HepG2 (cell line): ENCODE data around the gene LEMD2. TPM values are rescaled to one million over a fixed set of nuclear protein-coding genes. Genes with fewer than 3 reads are reported as not detected.

Source experiments
- AGO2 ChIP-seq: fragments of 200-400 bp; formaldehyde crosslinking; optimal IDR thresholded peaks from 2 replicates; pipeline ENCODE3; 2017; ENCODE audit warnings: mild to moderate bottlenecking, low read depth, low read length, moderate library complexity
- GATAD2A ChIP-seq: IDR thresholded peaks from 2 replicates; pipeline ENCODE4 v1.6.1; 2016
- HNRNPUL1 ChIP-seq: fragments of 200-400 bp; formaldehyde crosslinking; IDR thresholded peaks from 2 replicates; pipeline ENCODE4 v1.6.1; 2017; ENCODE audit warnings: low read depth, mild to moderate bottlenecking, low read length, moderate library complexity
- MED1 ChIP-seq: sonication (generic); formaldehyde crosslinking; IDR thresholded peaks from 2 replicates; pipeline ENCODE4 v1.4.0; 2020; ENCODE audit warnings: missing genetic modification reagents
- PPARG ChIP-seq: conservative IDR thresholded peaks from 2 replicates; pipeline ENCODE4 v1.6.1; 2016; ENCODE audit warnings: missing biosample characterization, missing genetic modification reagents
- REPIN1 ChIP-seq: sonication (generic); formaldehyde crosslinking; IDR thresholded peaks from 2 replicates; pipeline ENCODE4 v1.8.0; 2022; ENCODE audit warnings: missing genetic modification reagents, low read depth, mild to moderate bottlenecking, borderline replicate concordance
- TOPORS ChIP-seq: sonication (generic); formaldehyde crosslinking; IDR thresholded peaks from 2 replicates; pipeline ENCODE4 v1.8.0; 2023; ENCODE audit warnings: mild to moderate bottlenecking, missing genetic modification reagents
- ZFP37 ChIP-seq: sonication (generic); formaldehyde crosslinking; IDR thresholded peaks from 2 replicates; pipeline ENCODE4 v1.4.0; 2020; ENCODE audit warnings: missing genetic modification reagents, borderline replicate concordance
- ZNF12 ChIP-seq: sonication (generic); formaldehyde crosslinking; IDR thresholded peaks from 2 replicates; pipeline ENCODE4 v1.5.0; 2020; ENCODE audit warnings: missing genetic modification reagents
- ZNF33B ChIP-seq: sonication (generic); formaldehyde crosslinking; IDR thresholded peaks from 2 replicates; pipeline ENCODE4 v1.5.1; 2020; ENCODE audit warnings: mild to moderate bottlenecking, missing genetic modification reagents
- ZNF777 ChIP-seq: sonication (generic); formaldehyde crosslinking; IDR thresholded peaks from 2 replicates; pipeline ENCODE4 v1.4.0; 2020; ENCODE audit warnings: missing genetic modification reagents
- polyA plus RNA-seq, 8 experiments: library from polyadenylated mRNA; depleted of rRNA in 3 of 8; stranded (reverse) in 7 of 8; unstranded in 1 of 8; fragments of >200 nt; fragmentation: Illumina TruSeq in 4 of 8; extraction: Trizol in 4 of 8; gene quantifications; 2 replicates each; pipeline versions ENCODE4 v1.2.1 to v1.2.3, GENCODE V29; 2011 to 2016; ENCODE audit warnings: low read depth in 4 of 8, missing spikeins in 1 of 8, mixed read lengths in 1 of 8; ENCODE audit not compliant: insufficient read depth in 1 of 8
- total RNA-seq, 5 experiments: library from RNA; depleted of rRNA; stranded (reverse); fragments of >200 nt; fragmentation: Illumina TruSeq; extraction: Trizol; gene quantifications; 2 replicates each; pipeline ENCODE4 v1.2.3, GENCODE V29; 2016; ENCODE audit warnings: low read depth in 1 of 5
- TF ChIP-seq, protein P1 (sequence below): sonication (generic); formaldehyde crosslinking; IDR thresholded peaks from 2 replicates; pipeline ENCODE4 v1.5.1; 2020; ENCODE audit warnings: mild to moderate bottlenecking, missing genetic modification reagents, moderate library complexity
- TF ChIP-seq, protein P2 (sequence below): sonication (generic); formaldehyde crosslinking; IDR thresholded peaks from 2 replicates; pipeline ENCODE4 v1.4.0; 2020; ENCODE audit warnings: missing genetic modification reagents
- TF ChIP-seq, protein P3 (sequence below): sonication (generic); formaldehyde crosslinking; conservative IDR thresholded peaks from 2 replicates; pipeline ENCODE4 v1.8.0; 2022; ENCODE audit warnings: mild to moderate bottlenecking, moderate library complexity, missing genetic modification reagents
- TF ChIP-seq, protein P4 (sequence below): sonication (generic); formaldehyde crosslinking; IDR thresholded peaks from 2 replicates; pipeline ENCODE4 v1.8.1; 2023; ENCODE audit warnings: mild to moderate bottlenecking, missing genetic modification reagents
- TF ChIP-seq, protein P5 (sequence below): sonication (generic); formaldehyde crosslinking; IDR thresholded peaks from 2 replicates; pipeline ENCODE4 v1.4.0; 2020; ENCODE audit warnings: missing genetic modification reagents, borderline replicate concordance

Gene LEMD2
- total and polyA plus RNA-seq, 2 of the 13 experiments (the other 11 are each of a cell fraction or from before 2014, with no cell fraction given), result 45.2 to 62.9 TPM

DNA sequence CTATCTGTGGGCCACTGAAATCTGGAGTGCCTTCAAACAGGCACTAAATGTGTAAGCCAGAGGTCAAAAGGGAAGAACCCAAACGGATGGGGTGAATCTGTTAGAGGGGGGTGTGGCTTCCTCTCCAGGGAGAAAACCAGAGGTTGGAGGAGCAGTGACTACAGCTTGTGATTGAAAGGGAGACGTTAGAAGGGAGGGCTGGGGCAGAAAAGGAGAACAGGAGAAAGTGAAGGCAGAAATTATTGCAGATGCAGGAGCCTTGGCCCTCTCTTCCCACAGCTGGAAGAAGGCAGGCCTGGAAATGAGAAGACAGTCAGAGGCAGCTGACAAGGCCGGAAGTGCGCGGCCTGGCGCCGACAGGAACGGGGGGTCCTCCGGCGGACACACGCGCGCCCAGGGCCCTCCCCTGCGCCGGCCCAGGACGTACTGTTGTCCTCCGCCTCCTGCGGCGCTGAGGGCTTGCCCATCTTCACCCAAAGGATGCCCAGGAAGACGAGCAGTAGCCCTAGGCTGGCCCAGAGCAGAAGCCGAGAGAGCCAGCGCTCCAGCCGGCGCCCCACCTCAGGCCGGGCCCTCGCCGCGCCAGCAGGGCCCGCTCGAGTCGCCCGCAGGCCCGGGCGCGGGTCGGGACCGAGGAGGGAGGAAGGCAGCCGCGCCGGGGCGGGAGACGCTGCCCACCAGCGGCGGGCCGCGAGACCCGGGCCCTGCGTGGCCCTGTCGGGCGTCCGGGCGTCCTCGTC lies 806 bp downstream of the LEMD2 start (continued):
- TF ChIP-seq ZNF777 (peak; percentile 40; the same call in 1 of the 2 replicates), AGO2 (peak; percentile 5), HNRNPUL1 (no peak), ZNF33B (0 out of 2 replicates have a peak, but pooled peaks have one; percentile 44), ZFP37 (CRISPR knock-in tag) (no peak), REPIN1 (CRISPR knock-in tag) (peak; percentile 59; the same call in 1 of the 2 replicates), MED1 (no peak), TOPORS (no peak), ZNF12 (CRISPR knock-in tag) (peak; percentile 36; the same call in 1 of the 2 replicates), PPARG (CRISPR knock-in tag) (0 out of 2 replicates have a peak, but pooled peaks have one; percentile 10), GATAD2A (0 out of 2 replicates have a peak, but pooled peaks have one; percentile 34)
- TF ChIP-seq, protein P1, sequence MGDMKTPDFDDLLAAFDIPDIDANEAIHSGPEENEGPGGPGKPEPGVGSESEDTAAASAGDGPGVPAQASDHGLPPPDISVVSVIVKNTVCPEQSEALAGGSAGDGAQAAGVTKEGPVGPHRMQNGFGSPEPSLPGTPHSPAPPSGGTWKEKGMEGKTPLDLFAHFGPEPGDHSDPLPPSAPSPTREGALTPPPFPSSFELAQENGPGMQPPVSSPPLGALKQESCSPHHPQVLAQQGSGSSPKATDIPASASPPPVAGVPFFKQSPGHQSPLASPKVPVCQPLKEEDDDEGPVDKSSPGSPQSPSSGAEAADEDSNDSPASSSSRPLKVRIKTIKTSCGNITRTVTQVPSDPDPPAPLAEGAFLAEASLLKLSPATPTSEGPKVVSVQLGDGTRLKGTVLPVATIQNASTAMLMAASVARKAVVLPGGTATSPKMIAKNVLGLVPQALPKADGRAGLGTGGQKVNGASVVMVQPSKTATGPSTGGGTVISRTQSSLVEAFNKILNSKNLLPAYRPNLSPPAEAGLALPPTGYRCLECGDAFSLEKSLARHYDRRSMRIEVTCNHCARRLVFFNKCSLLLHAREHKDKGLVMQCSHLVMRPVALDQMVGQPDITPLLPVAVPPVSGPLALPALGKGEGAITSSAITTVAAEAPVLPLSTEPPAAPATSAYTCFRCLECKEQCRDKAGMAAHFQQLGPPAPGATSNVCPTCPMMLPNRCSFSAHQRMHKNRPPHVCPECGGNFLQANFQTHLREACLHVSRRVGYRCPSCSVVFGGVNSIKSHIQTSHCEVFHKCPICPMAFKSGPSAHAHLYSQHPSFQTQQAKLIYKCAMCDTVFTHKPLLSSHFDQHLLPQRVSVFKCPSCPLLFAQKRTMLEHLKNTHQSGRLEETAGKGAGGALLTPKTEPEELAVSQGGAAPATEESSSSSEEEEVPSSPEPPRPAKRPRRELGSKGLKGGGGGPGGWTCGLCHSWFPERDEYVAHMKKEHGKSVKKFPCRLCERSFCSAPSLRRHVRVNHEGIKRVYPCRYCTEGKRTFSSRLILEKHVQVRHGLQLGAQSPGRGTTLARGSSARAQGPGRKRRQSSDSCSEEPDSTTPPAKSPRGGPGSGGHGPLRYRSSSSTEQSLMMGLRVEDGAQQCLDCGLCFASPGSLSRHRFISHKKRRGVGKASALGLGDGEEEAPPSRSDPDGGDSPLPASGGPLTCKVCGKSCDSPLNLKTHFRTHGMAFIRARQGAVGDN (CRISPR knock-in tag), result peak; percentile 73
- TF ChIP-seq, protein P2, sequence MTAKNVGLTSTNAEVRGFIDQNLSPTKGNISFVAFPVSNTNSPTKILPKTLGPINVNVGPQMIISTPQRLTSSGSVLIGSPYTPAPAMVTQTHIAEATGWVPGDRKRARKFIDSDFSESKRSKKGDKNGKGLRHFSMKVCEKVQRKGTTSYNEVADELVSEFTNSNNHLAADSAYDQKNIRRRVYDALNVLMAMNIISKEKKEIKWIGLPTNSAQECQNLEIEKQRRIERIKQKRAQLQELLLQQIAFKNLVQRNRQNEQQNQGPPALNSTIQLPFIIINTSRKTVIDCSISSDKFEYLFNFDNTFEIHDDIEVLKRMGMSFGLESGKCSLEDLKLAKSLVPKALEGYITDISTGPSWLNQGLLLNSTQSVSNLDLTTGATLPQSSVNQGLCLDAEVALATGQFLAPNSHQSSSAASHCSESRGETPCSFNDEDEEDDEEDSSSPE (CRISPR knock-in tag), result peak; percentile 45; the same call in 1 of the 2 replicates
- TF ChIP-seq, protein P3, sequence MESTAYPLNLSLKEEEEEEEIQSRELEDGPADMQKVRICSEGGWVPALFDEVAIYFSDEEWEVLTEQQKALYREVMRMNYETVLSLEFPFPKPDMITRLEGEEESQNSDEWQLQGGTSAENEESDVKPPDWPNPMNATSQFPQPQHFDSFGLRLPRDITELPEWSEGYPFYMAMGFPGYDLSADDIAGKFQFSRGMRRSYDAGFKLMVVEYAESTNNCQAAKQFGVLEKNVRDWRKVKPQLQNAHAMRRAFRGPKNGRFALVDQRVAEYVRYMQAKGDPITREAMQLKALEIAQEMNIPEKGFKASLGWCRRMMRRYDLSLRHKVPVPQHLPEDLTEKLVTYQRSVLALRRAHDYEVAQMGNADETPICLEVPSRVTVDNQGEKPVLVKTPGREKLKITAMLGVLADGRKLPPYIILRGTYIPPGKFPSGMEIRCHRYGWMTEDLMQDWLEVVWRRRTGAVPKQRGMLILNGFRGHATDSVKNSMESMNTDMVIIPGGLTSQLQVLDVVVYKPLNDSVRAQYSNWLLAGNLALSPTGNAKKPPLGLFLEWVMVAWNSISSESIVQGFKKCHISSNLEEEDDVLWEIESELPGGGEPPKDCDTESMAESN (CRISPR knock-in tag), result peak; percentile 53; the same call in 1 of the 2 replicates
- TF ChIP-seq, protein P4, sequence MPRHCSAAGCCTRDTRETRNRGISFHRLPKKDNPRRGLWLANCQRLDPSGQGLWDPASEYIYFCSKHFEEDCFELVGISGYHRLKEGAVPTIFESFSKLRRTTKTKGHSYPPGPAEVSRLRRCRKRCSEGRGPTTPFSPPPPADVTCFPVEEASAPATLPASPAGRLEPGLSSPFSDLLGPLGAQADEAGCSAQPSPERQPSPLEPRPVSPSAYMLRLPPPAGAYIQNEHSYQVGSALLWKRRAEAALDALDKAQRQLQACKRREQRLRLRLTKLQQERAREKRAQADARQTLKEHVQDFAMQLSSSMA, result peak; percentile 99
- TF ChIP-seq, protein P5, sequence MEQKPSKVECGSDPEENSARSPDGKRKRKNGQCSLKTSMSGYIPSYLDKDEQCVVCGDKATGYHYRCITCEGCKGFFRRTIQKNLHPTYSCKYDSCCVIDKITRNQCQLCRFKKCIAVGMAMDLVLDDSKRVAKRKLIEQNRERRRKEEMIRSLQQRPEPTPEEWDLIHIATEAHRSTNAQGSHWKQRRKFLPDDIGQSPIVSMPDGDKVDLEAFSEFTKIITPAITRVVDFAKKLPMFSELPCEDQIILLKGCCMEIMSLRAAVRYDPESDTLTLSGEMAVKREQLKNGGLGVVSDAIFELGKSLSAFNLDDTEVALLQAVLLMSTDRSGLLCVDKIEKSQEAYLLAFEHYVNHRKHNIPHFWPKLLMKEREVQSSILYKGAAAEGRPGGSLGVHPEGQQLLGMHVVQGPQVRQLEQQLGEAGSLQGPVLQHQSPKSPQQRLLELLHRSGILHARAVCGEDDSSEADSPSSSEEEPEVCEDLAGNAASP (CRISPR knock-in tag), result peak; percentile 32; the same call in 1 of the 2 replicates
